LHCN-M2 (cell line): Measurements from ENCODE around the gene MRM2. TPM values are rescaled to one million over a fixed set of nuclear protein-coding genes. Genes with fewer than 3 reads are reported as not detected.
"Not testable (repeated sequence)": the region's sequence is repeated elsewhere in the genome, so short reads cannot be mapped to it uniquely, and the experiment has no call there.

ENCODE experiments used
- DNase-seq: peaks from one replicate; pipeline ENCODE4 v3.0.0-alpha.2; 2012; ENCODE audit warnings: low read depth
- polyA plus RNA-seq: library from polyadenylated mRNA; unstranded; fragments of >200 nt; gene quantifications from one replicate; pipeline ENCODE4 v1.2.1, GENCODE V29; 2012; ENCODE audit warnings: missing spikeins
- total RNA-seq: library from RNA; depleted of rRNA; stranded (reverse); fragments of >200 nt; gene quantifications from 2 replicates; pipeline ENCODE4 v1.2.3, GENCODE V29; 2014; rRNA removed

MRM2 gene
- total RNA-seq = 40.0 and 45.8 TPM in 2 replicates
- polyA plus RNA-seq = 28.1 TPM

DNA sequence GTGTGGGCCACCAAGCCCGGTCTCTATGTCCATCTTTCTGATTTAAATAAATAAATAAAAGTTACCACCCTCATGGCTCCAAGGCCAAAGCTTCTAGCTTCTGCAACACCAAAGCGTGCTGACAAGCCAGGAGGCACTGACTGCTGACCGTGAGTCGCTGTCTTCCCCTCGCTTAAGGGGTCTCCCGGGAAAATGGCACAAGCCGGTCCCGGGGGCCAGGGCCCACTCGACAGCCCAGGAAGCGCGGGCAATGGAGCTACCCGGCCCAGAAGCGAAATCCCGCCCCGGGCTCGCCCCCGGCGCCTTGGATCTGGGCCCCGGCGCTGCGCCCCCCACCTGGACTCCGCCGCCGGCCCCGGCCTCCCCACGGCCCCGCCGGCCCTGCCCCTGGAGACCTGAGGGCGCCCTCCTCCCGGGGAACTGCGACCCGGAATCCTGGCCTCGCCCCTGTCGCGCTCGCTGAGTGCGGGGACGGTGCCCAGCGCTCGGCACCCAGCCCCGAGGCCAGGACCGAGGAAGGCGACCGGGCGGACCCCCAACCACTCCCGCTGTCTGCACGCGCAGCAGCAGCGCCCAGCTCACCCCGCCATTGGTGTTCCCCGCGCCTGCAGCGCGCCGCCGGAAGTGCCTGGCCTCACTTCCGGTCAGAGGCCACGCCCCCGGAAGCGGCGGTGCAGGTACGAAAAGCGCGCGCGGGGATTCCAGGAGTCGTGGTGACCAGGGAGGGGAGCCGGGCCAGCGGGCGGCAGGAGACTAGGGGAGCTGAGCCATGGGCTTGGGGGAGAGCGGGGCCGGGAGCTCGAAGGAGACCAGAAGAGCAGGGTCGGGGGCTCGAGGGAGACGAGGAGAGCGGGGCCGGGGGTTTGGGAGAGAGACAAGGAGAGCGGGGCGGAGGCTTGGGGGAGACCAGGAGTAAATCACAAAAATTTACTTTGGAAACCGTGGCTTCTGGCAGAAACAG, at the start of gene MRM2, which contains the start of gene NUDT1:
Gene MRM2, minus strand, starts transcription at position 626 of the 961 bp plus-strand sequence. Its CDS starts 36 bp downstream, at position 590.
Gene NUDT1, plus strand, starts transcription at position 647 of the 961 bp plus-strand sequence. CDS start 2,349 bp downstream, outside the sequence.
- DNase-seq = peak; percentile 76

DNA sequence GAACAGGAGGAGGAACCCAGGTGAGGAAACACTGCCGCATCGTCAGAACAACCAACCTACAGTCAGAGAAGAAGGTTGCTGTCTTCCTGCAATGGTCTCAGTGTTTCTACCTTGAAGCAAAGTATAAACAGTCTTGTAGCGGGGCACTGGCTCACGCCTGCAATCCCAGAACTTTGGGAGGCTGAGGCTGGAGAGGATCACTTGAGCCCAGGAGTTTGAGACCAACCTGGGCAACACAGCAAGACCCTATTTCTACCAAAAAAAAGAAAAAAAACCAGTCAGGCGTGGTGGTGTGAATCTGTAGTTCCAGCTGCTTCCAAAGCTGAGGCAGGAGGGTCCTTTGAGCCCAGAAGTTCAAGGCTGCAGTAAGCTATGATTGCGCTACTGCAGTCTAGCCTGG, 48.9 kb upstream of the MRM2 start:
- DNase-seq = no peak

DNA sequence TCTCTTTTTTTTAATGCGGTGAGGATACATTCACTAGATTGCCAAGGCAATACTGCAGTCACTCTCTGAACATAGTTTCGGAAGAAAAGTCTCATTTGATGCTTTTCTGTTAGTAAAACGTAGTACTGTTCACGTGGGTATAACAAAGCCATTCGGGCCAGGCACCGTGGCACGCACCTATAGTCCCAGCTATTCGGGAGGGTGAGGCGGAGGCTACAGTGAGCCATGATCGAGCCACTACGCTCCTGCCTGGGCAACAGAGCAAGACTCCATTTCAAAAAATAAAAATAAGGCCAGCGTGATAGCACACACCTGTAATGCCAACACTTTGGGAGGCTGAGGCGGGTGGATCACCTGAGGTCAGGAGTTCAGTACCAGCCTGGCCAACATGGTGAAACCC, 47.6 kb upstream of the MRM2 start:
- no peak for DNase-seq

DNA sequence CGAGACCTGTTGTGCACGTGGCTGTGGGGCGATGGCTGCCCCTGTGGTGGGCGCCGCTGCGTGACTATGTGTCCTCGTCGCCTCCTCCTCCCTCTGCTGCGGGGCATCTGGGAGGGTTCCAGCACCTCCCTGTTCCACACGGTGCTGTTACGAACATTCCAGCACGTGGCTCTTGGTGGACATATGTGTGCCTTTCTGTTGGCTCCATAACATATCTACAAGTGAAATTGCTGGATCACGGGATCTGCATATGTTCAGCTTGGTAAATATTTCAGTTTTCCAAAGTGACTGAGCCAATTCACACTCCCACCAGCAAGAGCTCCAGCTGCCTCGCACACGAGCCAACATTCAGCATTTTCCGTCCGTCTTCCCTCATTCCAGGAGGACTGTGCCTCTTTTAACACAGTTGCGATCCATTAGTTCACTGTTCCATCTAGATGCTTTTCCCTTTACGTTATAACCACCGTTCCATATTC, 47.1 kb upstream of the MRM2 start:
- no peak for DNase-seq

DNA sequence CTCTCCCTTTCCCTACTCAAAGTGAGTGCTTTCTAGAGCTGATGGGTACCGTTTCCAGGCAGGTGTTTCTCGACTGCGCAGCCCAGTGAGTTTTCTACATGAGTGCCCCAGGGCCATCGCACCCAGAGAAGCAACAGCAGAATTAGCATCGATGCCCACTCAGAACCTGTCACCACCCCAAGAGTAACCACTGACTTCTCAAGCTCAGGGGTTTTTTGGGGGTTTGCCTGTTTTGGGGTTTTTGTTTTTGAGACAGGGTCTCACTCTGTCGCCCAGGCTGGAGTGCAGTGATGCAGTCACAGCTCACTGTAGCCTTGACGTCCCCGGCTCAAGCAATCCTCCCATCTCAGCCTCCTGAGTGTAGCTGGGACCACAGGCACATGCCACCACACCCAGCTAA, 46.5 kb upstream of the MRM2 start:
- no peak for DNase-seq

DNA sequence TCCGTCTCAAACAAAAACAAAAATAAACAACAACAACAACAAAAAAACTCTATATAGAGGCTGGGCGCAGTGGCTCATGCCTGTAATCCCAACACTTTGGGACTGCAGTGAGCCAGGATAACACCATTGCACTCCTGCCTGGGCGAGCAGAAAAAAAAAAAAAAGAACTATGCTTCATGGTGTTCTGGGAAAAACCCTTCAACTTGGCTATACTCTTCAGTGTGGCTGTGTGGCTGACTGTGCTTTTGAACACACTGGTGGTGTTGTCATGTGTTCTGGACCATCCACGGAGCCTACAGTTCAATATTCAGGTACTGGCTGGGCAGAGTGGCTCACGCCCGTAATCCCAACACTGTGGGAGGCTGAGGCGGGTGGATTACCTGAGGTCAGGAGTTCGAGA, 45.7 kb upstream of the MRM2 start:
- no peak for DNase-seq

DNA sequence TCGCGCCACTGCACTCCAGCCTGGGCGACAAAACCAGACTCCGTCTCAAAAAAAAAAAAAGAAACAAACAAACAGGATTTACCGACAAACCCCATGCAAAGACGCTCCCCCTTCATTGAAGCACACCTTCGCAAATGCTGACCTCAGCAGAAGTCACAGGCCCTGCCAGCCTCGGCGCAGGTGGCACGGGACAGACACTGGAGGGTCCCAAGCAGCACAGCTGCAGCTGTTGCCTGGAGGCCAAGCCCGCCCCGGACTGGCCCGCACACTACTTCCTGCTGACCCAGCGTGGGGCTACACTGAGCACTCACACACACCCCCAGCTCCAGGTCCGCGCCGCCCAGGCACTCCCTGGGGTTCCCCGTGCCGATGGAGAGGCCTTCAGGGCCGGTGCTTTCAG, 41.1 kb upstream of the MRM2 start:
- no peak for DNase-seq

DNA sequence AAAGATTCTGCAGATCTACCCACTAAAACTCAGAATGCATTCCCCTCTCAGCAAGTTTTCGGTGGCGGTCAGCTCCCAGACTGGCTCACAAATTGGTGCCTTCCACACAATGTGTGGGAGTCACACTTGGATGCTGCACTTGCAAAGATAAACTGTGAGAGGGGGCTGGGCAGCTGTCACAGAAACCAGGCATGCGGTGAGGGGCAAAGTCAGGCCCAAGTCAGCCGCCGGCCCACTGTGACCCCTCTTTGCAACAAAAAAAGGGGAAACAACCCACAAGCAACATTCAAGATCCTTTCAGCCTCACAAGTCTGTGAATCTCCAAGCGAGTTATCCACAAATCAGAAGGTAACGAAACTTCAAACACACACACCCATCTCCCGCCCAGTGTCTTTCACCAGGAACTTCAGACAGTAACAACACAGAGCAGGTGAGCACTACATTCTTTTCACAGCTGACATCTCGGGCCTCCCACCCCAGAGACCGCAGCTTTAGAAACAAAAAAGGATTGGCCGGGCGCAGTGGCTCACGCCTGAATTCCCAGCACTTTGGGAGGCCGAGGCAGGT, 40.3 kb upstream of the MRM2 start:
- no peak for DNase-seq

DNA sequence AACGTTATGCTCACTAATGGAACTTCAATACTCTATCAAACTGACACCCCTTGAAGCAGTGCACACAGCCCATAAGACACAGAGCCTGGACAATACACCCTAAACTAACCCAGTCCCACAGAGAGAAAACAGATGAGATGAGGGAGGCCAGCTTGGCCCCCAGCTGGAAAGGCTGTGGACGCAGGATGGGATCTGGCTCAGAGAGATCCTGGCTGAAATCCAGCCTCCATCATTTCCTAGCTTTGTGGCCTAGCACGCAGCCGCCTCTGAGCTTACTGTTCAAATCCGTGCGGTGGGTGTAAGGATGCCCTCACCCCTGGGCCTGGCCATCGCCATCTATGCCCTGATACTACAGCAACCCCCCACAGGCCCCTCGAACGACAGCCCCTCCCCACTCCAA, 39.5 kb upstream of the MRM2 start:
- no peak for DNase-seq

DNA sequence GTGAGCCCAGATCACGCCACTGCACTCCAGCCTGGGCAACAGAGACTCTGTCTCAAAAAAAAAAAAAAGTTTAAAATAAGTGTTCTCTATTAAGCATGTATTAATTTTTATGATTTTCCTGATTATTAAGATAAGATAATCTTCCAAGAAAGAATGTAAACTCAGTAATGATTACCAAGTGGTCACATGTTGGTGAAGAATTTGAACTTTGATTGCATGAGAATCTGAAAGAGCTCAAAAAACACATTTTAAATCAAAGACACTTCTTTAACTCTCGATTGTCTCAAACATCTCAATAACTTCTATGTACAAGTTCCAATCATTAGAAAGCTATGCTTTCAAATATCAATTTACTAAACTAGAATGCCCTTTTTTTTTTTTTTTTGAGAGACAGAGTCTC, 38.4 kb upstream of the MRM2 start:
- DNase-seq = no peak

DNA sequence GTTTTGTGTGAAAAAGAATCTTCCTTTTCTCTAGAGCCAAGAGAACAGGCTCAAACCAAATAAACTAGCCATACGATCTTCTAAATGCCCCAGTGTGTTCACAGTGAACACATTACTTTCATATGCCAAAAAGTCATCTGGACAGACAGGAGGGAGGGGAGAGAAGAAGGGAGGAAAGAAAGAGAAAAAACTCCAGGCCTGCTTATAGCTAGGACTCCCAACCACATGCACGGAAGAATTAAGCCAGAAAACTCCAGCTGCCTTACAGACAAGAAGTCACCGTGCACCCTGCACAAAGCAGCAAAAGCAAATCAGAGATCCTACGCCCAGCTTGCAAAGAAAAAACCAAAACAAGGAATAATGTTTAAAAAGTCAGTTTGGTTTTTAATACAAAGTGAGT, 37.9 kb upstream of the MRM2 start:
- no peak for DNase-seq

DNA sequence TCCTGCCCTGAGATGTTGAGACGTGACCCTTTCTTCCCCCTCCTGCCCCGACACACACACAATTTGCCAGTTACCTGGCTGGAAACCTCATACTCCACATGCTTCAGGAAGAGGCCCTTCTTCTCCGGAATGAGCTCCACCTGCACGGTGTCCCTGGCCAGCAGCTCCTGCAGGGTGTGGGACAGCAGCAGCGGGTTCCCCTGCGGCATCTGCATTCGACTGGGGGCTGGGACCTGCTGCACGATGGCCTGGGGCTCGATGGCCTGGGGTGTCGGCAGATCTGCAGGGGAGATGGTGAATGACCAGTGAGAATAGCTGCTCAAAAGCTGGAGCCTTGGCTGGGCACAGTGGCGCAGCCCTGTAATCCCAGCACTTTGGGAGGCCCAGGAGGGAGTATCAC, 36.0 kb upstream of the MRM2 start:
- DNase-seq = no peak

DNA sequence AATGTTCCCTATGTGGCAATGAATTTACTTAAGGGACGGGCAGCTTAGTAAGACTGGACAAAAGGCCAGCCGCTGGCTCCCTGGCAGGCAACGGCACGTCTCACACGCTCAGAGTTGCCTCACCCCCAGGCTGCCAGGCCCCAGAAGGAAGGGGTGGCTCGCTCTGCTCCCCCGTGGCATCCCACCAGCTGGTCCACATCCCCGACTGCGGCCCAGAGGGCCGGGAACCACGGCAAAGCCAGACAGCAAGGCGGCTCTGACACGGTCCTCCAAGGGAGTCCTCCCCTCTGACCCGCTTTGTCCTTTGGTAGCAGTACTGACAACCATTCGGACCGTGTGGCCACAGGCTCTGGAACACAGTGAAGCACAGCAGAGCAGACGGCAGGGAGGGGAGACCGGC, 34.1 kb upstream of the MRM2 start:
- no peak for DNase-seq

DNA sequence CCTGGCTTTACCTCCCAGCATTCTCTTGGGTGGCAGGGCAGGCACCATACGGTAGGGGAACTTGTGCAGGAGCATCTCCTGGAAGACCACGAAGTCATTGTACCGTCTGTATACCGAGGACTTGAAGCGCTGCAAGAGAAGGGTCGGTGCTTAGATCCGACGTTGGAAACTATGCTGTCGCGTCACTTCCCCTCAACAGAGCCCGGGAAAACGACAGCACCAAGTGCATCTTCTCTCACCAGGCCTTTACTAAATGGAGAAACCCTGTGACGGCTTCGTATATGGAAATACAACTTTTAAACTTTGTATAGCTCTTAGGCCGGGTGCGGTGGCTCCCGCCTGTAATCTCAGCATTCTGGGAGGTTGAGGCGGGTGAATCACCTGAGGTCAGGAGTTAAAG, 33.1 kb upstream of the MRM2 start:
- no peak for DNase-seq

DNA sequence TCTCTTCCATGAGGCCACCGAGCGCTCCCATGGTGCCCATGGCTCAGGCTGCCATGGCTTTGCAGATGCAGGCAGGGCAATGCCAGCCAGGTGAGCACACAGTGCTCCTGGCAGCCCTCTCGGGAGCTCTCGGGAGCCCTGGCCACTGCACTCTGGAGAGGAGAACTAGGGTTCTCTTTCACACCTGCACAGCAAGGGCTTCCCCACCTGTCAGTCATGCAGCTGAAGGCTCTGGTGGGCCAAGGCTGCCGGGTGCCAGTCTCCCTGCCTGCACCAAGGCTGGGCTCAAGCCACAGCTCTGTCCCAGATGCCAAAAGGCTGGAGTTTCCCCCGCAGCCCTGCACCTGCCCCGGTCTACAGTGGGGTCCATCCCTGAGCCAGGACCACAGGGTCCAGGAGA, 32.7 kb upstream of the MRM2 start:
- DNase-seq = no peak

DNA sequence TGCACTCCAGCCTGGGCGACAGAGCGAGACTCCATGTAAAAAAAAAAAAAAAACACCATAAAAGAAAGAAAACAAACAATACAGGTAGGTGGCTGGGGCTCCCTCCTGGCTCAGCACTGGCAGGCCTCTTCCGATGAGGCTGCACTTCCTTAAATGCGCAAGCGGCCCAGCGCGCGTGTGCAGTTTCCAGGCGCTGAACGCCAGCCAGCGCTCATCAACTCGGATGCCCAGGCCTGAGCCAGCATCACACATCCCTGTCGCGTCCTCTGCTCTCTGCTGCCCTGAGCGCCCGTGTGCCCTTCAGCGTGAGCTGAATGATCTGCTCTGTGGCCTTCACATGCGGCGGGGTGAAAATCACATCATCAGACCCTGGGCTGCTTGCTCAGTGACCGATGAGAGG, 31.9 kb upstream of the MRM2 start:
- DNase-seq = no peak

DNA sequence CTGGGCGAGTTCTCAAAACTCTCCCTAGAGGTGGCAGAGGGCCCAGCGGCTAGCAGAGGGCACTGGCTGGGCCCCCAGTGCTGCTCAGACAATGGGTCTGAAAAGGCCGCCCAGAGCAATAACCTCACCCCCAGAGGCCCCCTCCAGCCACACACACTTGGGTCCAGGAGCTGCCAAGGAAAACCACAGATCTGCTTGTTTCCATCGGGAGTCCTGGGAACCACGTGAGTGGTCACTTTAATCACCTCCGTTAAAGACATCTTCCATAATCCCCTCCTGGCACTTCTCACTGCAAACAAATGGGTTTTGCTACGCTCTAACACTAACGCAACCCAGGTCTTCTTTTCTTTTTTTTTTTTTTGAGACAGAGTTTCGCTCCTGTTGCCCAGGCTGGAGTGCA, 30.0 kb upstream of the MRM2 start:
- no peak for DNase-seq

DNA sequence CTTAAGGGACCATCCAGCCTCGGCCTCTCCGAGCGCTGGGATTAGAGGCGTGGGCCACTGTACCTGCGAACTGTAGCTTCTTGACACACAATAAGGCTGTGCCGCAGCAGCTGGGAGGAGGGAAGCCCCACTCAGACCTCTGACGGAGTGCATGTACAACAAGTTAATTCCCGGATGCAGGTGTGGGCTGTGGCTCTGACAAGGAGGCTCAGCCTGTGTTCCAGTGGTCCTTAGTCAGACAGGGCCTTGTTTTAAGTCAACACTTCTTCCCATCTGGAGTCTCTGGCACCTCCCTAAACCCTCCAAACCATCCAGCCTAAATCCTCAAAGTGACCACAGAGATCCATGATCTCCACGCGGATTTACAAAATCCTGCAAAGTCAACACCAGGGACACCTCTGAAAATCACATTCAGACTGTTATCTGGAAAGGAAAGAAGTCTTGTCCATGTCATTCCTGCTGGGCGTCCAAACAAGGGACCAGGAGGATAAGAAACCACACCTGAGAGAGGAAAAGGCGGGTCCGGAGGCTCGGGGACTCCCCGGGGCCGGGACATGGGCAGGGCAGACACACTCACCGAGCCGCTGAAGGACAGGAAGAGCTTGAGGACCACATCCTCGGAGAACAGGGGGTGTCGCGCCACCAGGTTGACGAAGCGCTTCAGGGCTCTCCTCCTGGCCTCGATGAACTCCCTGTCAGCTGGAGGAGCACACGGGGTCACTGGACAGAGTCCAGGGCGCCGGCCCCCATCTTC, 29.4 kb upstream of the MRM2 start:
- DNase-seq = no peak

DNA sequence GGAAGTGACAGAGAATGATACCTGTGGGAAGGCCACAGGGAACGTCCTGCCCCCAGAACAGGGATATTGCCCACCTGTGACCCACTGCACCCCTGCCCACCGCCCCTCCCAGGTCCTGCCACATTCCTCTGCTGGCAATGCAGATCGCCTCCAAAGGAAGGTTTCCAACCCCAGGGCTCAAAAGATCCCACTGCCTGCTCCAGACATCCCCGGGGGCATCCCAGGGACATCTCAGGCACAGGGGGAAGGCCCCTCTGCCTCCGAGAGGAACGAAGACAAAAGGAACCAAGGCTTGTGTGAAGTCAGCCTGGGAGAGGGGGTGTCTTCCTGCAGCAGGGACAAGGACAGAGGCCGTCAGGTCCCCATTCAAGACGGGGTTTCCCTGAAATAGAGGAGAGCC, 28.5 kb upstream of the MRM2 start:
- DNase-seq = no peak

DNA sequence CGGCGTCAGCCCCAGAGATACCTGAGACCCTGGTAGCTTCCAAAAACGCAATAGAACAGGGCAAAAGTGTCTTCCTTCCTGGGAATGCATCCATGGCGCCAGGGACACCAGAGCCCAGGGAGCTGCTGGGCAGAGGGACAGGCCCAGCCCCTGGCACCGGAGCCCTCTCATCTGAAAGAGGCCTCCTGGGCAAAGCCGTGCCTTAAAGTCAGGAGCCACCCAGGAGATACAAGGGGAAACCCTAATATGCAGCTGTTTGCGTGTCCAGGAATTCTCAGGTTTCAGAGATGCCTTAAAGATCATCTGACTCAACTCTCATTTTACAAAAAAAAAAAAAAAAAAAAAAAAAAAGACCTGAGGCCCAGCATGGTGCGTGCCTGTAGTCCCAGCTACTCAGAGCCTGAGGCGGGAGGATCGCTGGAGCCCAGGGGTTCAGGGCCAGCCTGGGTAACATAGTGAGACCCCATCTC, 28.0 kb upstream of the MRM2 start:
- peak; percentile 67 for DNase-seq

DNA sequence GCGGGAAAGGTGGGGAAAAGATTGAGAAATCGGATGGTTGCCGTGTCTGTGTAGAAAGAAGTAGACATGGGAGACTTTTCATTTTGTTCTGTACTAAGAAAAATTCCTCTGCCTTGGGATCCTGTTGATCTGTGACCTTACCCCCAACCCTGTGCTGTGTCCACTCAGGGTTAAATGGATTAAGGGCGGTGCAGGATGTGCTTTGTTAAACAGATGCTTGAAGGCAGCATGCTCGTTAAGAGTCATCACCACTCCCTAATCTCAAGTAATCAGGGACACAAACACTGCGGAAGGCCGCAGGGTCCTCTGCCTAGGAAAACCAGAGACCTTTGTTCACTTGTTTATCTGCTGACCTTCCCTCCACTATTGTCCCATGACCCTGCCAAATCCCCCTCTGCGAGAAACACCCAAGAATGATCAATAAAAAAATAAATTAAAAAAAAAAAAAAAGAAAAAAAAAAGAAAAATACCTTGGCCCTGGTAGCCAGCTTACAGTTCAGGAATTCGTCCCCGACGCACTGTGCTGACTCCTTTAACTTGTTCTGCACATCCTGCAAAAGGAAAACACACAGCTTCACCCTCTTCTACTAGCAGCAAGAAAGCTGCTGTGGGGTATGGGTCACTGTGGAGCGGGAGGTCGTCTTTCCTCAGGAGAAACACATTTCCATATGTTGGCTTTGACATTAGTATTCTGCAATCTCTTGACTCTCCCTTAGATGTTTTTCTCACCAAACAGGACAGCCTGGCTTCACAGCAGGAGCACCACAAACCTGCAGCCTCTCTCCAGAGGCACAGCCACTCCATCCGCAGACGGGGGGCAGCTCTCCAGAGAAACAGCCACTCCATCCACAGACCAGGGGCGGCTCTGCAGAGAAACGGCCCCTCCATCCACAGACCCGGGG, 27.3 kb upstream of the MRM2 start:
- DNase-seq = not testable (repeated sequence)
